ENCODE measurements around the gene FAM193A.
"Not testable (repeated sequence)": the region's sequence is repeated elsewhere in the genome, so short reads cannot be mapped to it uniquely, and the experiment has no call there.

Gene FAM193A

GRCh38 chr4:2576290-2576689 lies 39.8 kb downstream of the FAM193A start:
- no peak for DNase-seq

DNA sequence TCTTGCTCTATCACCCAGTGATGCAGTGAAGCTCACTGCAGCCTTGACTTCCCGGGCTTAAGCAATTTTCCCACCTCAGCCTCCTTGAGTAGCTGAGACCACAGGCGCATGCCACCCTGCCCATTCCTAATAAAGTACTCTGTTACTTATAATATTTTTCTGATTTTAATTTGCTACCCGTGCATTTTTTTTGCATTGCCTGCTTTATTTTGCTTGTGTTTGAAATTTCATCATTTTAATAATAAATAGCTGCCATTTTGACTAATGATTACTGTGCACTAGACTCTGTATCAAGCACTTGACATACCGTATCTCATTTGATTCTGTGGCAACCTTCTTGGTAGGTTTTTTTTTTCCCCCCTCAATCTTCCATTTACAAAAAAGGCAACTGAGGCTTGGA lies 41.7 kb downstream of the FAM193A start:
- DNase-seq: no peak

DNA sequence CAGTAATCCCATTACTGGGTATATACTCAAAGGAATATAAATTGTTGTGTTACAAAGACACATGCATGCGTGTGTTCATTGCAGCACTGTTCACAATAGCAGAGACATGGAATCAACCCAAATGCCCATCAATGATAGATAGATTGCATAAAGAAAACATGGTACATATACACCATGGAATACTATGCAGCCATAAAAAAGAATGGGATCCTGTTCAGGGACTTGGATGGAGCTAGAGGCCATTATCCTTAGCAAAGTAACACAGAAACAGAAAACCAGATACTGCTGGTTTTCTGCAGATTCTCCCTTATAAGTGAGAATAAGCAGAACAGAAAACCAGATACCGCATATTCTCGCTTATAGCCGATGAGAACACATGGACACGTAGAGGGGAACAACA lies 43.5 kb downstream of the FAM193A start:
- DNase-seq: no peak

GRCh38 chr4:2583092-2583491 lies 46.6 kb downstream of the FAM193A start:
- DNase-seq: no peak

DNA sequence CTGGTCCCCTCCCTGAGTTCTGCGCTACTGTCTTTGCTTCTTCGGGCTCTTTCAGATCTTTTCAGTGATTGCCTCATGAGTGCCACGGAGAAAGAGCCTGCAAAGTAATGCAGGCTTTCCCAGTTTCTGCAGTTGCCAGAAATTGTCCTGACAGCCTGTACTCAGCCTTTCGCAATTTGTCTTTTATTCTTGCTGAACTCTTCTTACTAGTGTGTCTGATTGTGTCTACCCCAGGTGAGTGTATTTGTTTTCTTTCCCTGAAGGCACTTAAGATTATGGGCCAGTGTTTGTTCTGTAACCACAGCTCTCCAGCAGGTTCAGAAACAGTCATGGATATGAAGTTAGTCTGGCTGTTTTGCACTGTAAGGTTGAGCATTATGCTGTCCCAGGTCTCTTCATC lies 47.1 kb downstream of the FAM193A start:
- DNase-seq: no peak

GRCh38 chr4:2586502-2586901 lies 50.1 kb downstream of the FAM193A start:
- DNase-seq: no peak

- no peak for DNase-seq
Measured at GRCh38 chr4:2587213-2587823, 50.9 kb downstream of the FAM193A start.

GRCh38 chr4:2588259-2588658 lies 51.8 kb downstream of the FAM193A start:
- no peak for DNase-seq

- DNase-seq: no peak
Measured at GRCh38 chr4:2591189-2591588, 54.7 kb downstream of the FAM193A start.

- DNase-seq: not testable (repeated sequence)
Measured at GRCh38 chr4:2592014-2592413, 55.6 kb downstream of the FAM193A start.

- DNase-seq: no peak
Measured at GRCh38 chr4:2592572-2592971, 56.1 kb downstream of the FAM193A start.

- DNase-seq: no peak
Measured at GRCh38 chr4:2593003-2593402, 56.6 kb downstream of the FAM193A start.

DNA sequence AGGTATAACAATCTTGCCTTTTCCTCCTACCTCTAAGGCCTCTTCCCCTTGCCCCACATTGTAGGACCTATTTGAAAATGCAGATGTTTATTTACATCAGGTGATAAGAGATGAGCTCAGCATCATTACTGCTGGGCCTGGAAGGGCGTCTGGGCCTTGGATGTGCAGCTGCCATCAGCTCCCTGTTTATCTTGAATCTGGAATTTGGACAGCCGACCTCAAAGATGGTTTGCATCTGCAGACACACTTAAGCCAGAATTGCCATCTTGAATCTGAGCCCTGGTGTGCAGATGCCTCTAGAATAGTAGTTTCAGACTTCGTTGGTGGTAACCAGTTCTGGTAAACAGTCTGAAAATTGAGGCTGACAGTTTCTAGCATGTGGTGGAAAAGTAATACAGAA lies 59.0 kb downstream of the FAM193A start:
- DNase-seq: no peak

GRCh38 chr4:2595952-2596552 lies 59.6 kb downstream of the FAM193A start:
- DNase-seq: no peak

DNA sequence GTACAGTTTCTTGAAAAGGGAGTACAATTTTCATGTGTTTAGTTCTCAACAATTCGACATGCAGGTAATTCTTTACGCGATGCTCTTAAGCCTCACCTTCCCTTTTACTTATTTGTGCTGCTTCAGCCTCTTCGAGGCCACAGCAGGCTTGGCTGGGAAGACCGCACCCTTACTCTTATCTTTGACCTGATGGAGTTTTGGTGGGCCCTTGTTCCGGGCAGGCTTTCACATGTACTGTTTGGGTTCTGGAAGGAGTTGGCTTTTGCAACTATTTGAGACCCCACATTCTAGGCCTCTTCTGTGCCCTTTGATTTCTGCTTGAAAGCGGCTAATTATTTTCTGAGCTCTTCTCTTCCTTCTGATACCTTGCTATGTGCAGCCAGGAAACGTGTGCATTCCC lies 60.2 kb downstream of the FAM193A start:
- no peak for DNase-seq

DNA sequence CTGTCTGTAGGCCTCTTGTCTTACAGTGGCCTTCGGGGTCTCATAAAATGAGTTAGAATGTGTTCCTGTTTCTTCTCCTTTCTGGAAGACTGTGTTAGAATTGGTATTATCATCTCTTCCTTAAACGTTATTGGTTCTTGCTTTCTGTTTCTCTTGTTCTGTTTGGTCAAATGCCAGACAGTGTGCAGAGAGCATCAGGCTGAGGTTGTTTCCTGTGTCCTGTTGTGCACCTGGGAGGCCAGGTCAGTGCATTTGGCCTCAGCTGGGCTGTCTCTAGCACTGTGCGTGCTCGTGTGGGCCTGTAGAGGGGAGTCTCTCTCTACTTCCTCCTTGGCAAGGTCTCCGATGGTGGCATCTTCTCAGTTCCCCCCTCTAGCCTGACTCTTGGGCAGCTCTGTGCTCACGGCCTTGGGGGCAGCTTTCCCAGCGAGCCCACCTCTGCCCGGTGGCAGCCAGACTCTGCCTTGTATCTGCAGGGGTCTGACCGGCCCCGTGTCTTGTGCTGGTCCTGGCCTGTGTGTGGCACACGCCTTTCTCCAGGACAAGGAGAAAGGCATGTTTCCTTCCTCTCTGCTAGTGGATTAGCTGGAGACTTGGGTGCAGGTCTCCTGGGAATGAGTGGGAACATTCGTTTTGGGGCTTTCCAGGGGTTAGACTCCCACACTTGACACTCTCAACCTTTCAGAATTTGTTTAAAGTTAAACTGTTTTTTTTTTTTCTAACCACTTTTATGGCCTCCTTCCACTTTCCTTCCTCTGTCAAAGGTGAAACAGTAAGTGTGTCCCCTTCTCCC lies 62.3 kb downstream of the FAM193A start:
- peak; percentile 42 for DNase-seq

DNA sequence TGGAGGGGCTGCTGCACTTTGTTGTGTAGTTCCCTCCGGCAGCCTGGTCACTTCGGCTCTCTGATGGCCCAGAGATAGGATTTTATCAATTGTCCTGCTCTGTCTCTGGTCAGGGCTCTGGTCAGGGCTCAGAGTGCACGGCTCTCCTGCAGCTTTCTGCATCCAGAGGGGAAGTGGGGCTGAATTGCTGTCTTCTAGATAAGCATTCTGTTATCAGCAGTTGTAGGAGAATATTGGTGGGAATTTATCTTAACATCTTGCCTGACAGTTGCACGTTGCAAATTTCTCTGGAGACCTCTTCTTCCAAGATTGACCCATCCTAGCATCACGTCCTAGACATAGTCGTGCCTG lies 62.8 kb downstream of the FAM193A start:
- no peak for DNase-seq

DNA sequence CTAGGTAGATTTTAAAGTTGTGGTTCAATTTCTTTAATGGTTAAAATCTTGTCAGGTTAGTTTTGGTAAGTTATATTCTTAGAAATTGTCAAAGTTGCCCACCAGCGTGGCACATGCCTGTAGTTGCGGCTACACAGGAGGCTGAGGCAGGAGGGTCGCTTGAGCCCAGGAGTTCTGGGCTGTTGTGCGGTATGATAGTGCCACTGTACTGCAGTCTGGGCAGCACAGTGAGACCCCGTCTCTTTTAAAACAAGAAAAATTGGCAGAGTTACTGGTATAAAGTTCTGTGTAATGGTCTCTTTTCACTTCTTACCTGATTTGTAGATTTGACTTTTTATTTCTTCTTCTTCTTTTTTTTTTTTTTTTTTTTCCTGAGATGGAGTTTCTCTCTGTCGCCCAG lies 64.4 kb downstream of the FAM193A start:
- no peak for DNase-seq

GRCh38 chr4:2604614-2605013 lies 68.2 kb downstream of the FAM193A start:
- no peak for DNase-seq

GRCh38 chr4:2606960-2607506 lies 70.6 kb downstream of the FAM193A start:
- DNase-seq: no peak

DNA sequence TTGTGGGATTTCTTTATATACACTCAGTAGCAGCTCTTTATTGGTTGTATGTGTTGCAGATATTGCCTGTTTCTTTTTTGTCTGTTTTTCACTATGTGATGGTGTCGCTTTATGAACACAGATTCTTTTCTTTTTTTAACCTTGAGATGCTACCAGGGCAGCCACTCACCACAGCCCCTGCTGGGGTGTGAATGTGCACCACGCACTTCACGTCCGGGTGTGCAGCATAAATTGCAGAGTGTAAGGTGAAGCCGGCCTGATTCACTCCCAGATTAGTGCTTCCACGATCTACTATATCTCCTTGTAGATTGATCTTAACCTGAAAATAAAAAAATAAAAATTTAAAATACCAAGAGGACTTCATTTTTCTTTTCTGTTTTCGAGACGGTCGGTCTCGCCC lies 71.4 kb downstream of the FAM193A start:
- DNase-seq: no peak

- DNase-seq: no peak
Measured at GRCh38 chr4:2608291-2608690, 71.8 kb downstream of the FAM193A start.

DNA sequence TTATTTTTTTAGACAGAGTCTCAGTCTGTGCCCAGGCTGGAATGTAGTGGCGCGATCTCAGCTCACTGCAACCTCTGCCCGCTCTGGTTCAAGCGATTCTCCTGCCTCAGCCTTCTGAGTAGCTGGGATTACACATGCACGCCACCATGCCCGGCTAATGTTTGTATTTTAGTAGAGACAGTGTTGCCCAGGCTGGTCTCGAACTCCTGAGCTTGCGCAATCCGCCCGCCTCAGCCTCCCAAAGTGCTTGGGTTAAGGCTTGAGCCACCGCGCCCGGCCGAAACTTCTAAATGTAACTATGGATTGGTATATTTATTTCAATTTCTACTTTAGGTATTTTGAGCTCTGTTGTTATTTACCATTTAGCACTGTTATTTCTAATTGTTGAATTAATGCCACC lies 79.4 kb downstream of the FAM193A start:
- DNase-seq: no peak

DNA sequence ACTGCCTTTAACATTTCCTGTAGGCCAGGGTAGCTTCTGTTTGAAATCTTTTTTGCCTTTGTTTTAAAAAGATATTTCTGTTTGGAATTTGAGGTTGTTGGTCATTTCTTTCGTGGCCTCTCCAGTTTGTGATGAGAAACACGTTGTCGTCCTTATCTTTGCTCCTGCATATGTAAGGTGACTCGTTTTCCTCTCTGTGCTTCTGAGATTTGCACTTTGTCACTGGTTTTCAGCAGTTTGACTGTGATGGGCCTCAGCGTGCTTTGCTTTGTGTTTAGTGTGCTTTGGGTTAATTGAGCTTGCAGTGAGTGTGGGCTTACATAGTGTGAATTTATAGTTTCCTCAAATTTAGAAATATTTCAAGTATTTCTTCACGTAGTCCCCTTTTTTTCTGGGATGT lies 81.5 kb downstream of the FAM193A start:
- DNase-seq: no peak

Measured in KG1 (cell line).